ENCODE data around the gene JAKMIP1.

JAKMIP1 gene

DNA sequence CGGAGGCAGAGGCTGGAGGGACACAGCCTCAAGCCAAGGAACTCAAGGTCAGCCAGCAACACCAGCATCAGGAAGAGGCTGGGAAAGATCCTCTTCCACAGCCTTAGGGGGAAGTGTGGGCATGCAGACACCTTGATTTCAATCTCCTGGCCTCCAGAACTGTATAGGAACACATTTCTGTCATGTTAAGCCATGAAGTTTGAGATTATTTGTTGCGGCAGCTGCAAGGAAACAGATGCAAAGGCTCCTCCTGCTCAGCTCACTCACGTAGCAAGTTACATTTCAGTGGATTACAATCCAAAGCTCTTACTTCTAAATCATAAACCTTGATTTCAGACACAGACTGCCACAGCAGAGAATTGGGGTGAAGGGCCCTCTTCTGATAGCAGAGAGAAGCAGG is 113.5 kb downstream of the JAKMIP1 start:
- DNase-seq, result no peak

DNA sequence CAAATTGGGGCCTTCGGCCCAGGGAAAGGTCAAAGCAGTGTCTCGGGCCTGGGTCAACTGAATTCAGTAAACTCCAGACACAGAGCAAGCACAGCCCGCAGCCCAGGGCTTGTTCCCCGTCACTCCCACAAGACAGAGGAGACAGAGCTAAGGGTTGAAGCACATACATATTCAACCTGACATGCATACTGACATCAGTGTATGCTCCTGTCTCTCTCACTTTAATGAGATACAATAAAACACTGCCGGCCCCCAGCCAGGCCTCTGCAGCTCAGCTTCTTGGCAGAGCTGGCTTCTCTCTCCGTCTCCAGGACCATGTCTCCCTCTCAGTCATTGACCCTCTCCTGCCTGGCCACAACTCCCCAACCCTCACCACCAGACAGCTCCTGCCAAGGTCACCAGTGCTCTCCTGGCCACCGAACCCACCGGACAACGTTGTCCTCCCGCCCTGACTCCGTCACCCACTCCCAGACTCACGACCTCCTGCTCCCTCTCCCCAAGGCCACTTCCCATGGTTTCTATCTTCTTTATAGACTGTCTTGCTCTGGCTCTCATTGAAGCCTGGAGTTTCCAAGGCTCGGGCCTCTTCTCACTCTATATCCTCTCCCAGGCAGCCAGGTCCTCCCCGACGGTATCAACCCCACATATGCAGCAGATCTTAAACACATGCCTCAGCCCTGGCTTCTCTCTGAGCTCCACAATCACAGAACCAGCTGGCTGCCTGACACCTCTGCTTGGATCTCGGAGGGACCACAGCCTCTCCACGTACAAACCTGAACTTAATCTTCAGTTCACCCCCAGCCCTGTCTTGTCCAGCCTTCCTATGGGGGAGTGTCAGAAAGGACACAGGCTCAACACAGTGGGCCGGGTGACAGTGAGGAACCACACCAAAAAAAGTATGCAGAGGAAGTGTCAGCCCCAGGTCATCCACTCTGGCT is 114.4 kb downstream of the JAKMIP1 start:
- no peak for DNase-seq

DNA sequence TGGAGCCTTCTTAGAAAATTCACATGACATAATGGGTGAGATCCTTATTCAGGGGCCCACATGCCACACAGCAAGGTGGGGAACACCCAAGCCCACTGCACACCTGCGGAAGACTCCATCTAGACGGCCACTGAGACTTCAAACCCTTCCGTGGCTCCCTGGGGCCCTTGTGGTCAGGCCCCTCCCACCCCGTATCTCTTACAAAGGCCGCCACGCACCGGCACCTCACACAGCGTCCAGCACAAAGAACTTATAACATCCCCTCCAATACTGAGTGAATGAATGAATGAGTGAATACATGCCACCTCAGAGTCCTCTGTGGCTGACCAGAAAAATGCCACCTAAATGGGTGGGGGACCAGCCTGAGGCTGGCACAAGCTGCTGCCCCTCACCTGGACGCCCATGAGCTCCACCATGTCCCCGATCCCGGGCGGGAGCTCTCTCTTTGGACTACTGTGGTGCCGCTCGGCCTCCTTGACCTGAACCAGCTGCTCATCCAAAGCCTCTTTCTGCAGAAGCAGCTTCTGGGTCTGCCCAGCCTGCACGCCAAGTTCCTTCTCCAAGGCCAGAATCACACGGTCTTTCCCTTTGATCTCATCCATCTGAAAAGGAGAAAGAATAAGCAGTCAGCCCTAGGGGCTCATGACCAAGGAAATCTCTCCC is 115.2 kb downstream of the JAKMIP1 start:
- DNase-seq, result no peak

DNA sequence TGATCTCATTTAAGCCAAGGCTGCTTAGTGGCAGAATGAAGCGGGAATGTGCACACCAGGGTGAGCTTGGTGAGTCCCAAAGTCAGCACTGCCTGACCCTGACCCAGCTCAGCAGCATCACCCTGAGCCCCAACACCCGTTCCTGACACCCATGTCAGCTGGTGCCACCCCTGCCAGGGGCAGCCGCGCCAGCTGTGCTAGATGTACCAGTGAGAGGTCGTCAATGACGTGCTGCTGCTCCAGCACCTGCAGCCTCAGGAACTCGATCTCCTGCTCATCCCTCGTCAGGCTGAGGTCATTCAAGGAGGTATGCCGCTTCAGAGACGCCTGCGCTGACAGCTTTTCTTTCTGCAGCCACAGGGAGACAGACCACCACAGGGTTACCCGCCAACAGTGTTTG is 120.4 kb downstream of the JAKMIP1 start:
- DNase-seq, result no peak

DNA sequence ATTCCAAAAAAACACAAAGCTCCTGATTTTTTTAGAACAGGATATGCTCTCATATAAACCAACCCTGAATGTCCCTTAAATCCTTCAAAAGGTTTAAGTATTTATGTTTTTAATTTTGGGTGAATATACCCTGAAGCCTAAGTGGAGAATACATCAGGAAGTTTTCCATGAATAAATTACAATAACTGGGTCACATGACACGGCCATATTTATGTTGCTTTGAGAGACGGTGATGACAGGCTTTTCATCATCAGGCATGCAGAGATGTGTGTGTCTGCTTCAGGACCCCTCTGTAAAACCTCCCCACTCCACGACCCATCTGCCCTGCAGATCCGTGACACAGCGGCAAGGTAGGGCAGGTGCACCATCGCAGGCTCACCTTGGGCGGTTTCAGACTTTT is 121.8 kb downstream of the JAKMIP1 start:
- DNase-seq, result no peak

DNA sequence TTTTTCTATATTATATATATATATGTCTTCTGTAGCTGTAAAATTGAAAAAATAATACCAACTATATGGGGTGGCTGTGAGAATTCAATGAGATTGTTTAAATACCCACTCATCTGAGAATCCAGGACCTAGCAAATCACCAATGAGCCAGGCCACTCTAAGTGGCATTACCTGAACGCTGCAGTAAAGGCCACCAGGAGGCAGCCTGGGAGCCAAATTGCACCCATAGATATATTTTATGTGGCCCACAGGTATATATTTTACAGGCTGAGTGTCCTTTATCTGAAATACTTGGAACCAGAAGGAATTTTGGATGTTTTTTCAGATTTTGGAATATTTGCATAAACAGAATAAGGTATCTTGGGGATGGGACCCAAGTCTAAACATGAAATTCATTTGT is 124.0 kb downstream of the JAKMIP1 start:
- DNase-seq, result no peak

DNA sequence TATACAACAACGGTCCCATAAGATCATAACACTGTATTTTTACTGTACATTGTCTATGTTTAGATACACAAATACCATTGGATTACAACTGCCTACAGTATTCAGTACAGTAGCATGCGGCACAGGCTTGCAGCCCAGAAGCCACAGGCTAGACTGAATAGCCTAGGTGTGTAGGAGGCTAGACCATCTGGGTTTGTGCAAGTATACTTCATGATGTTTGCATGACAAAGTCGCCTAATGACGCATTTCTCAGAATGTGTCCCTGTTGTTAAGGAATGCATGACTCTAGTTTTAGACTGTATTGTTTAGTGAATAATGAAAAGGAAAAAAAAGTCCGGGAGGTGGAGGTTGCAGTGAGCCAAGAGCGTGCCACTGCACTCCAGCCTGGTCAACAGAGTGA is 125.6 kb downstream of the JAKMIP1 start:
- DNase-seq, result no peak

DNA sequence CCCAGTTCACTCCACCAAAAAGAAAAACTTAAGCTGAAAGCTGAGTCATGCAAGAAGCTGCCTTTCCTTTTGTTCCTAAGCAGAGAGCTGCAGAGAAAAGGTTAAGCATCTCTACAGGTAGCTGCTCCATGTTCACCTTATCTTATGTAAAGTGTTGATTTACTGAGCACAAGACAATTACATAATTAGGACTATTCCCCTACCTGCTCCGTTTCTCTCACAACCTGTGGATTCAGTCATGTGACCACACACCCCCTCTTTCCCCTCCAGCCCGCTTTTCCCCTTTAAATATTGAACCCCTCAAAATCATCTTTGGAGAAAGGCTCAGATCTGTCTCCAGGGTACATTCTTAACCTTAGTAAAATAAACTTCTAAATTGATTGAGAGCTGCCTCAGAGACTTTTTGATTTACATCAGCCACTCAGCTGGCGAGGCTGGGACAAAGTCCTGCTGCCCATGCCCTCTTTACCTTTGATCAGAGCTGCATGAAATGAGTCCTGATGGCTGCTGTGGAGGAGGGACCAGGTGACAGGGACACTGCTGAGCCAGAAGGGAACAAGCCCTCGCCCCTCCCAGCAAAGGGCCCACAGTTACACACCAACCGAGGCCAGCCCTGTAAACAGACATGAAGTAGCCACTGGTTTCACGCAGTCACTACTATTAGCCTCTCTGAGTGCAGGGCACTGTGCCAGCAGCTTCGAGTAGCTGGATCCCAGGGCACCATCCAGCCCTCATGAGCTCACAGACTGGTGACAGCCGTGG is 128.2 kb downstream of the JAKMIP1 start:
- DNase-seq, result no peak

DNA sequence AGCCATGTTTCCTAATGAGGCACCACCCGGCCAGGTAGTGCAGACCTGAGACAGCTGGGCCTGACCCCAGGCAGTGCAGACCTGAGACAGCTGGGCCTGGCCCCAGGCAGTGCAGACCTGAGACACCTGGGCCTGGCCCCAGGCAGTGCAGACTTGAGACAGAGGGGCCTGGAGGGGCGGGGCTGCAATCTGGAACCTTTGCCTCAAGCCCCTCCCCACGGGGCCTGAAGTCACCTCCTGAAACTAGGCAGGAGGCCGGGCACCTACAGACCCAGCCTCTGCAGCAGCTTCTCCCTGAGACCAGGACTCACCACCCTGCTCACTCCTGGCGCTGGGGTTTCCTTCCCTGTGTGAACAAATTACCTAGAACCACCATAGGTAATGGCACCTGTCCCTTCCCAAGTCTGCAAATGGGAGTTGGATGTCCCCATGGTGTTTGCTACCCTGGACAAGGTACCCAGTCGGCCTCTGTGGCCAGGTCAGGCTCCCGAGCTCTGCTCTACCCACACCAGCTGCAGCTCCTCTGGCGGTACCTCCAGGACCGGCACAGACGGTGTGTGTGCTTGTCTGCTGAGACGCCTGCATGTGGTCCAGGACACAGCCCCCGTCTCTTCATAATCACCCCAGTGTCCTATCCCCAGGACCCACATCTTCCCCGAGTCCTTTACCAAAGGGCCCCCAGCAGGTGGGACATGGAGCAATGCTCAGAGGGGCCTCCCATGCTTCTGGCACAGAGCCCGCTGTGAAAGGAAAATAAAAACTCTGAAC is 129.0 kb downstream of the JAKMIP1 start:
- DNase-seq, result no peak

DNA sequence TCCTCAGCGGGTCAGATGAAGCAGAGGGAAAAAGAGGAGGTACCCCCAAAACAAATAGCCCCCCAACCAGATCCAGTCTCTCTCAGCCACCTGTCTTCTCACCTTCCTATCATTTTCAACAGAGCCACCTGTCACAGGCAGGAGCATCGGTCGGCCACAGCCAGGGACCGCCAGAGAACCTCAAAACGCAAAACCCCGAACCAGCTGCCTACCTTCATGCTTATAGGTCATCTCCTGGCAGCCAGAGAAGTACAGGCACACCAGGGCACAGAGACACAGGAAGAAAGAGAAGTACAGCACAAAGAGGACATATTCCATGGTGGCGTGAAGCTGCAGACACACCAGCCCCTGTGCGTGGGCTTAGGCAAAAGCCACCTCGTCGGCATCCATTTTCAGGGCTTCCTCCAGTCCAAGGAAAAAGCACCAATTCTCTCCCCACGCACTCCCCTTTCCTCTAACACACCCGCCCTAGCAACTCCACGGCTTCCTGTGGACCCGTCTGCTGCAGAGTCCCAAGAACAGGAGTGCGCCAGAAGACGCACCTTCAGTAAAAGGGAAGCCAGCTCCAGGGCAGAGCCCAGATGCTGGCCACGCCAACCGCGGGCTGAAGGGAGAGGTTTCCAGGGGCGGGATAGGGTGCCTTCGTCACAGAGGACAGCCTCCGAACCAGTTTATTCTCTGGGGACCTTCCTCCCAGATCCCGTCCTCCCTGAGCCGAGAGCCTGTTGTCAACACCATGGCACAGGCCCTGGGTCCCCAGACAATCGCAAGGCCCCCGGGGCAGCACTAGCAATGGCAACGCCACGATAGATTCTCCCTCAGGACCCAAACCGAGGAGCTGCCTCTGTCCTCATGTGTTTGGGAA is 130.3 kb downstream of the JAKMIP1 start:
- DNase-seq, result no peak

DNA sequence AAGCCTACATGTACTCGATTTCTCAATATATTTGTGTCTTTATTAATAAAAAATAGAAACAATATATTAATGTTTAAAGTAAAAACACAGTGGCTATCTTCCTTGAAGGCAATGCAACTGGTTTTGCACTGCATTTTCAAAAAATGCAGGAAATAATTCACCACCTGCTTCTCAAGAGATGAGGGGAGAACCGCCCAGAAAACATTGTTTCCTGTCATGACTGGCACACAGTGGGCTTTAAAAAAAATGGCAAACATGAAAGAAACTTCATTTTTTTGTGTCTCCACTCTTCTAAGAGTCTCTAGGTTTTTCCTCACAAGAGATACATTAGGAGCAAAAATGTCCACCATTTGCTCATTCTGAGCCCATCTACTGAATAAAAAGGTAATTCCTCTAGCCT is 131.4 kb downstream of the JAKMIP1 start:
- DNase-seq, result no peak

DNA sequence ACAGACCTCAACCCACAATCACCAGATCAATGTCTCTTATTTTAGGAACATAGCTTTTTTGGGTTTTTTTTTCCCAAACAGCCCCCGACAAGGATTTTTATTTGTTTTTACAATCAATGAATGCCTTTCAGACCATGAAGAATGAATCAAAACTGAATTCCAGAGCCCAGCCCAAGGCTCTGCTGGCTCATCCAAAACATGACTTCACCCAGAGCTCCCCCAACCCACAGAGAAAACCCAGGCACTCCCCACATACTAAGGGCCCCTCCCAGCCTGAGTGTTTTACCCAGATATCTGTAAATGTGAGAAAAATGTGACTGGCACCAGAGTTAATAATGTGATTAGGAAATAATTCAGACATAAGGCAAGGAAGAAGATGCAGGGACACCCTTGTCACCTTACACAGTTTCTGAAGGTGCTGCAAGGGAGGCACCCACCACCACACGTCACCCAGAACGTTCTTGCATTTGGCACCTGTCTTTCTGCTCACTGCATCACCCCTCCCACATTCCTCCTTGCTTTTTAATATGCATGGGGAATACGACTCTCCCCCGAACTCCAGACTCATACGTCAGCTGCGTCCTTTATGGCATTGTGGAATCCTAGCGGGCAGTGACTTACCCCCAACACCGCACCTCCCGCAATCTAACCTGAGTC is 134.3 kb downstream of the JAKMIP1 start:
- DNase-seq, result no peak

DNA sequence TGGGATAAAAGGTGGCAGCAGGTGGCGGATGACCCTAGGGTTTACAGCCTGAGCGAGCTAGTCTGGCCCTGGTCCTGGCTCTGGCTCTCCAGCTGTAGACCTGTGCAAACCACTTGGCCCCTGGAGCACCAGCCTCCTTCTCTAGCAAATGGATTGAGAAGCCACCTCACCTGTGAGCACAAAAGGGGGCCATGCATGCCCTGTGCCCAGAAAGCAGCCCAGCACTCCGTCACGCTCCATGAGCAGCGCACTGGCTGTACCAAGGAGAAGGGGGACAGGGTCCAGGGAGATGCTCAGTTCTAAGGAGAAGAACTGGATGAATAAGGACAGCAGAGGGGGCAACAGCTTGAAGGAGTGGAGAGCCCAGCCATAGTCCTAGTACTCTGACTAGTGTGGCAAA is 135.2 kb downstream of the JAKMIP1 start:
- DNase-seq, result no peak

DNA sequence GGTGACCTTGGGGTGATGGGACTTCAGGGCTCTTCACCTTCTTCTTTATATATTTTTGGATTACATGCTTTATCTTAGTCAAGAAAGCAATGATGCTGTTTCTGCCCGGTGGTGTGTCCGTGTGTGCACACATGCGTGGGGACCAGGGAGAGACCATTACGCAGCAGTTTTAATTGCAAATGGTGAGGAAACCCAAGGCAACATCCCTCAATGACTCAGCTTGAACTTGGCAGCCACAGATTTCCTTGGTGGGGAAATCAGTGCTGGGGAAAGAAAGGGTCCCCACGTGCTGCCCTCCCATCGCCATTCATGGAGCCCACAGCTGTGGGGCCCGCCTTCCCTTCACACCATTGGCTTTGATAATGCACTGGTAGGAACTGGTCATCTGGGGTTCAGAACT is 136.0 kb downstream of the JAKMIP1 start:
- DNase-seq, result no peak

DNA sequence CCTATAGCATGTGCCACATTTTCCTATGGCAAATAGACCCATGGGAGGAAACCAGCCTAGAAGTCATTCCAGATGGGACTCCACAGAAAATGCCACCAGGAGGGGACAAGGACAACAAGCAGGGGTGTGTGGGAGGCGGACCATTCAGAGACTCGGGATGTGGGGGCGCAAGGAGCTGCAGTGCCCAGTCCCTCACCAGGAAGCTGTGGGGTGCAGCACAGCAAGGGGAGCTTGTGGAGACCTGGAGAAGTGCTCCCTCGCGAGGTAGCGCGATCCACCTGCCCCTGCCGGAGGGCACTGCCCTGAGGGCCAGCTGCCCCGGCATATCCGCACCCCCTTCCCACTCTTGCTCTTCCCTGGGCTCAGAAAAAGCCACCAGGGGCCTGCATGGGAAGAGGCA is 136.7 kb downstream of the JAKMIP1 start:
- DNase-seq, result no peak

DNA sequence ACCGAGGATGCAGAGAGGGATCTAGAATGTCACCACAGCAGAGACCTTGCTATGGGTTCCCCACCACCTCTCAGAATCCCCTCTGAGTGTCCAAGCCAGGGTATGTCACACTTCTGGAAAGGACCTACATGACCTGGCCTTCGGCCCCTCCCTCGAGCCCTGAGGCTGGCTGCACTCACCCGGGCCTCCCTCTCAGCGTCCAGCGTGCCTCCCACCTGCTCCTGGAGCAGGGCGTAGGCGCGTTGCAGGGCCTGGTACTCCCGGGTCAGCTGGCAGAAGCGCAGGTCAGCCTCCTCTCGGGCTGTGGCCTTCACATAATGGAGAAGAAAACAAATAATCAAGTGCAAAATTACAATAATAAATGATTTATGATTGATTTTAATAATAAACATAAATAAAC is 138.2 kb downstream of the JAKMIP1 start:
- DNase-seq, result no peak

DNA sequence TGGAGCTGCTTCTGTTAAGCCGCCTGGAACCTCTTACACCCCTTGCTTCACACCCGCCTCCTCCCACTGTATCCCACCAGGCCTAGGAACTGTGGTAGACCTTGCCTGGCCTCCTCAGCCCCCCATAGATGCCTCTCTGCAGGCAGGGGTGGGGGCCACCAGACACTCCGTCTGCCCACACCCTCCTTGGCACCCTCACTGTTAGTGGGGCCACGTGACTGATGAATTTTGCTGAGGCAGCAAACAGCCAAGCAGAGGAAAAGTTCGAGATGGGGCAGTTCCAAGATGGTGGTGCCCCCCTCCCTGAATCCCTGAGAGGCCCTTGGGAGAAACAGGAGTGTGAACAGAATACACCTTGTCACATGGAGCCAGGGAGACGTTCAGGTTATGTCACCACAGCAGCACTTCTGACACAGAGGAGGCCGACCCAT is 141.0 kb downstream of the JAKMIP1 start:
- DNase-seq, result no peak

DNA sequence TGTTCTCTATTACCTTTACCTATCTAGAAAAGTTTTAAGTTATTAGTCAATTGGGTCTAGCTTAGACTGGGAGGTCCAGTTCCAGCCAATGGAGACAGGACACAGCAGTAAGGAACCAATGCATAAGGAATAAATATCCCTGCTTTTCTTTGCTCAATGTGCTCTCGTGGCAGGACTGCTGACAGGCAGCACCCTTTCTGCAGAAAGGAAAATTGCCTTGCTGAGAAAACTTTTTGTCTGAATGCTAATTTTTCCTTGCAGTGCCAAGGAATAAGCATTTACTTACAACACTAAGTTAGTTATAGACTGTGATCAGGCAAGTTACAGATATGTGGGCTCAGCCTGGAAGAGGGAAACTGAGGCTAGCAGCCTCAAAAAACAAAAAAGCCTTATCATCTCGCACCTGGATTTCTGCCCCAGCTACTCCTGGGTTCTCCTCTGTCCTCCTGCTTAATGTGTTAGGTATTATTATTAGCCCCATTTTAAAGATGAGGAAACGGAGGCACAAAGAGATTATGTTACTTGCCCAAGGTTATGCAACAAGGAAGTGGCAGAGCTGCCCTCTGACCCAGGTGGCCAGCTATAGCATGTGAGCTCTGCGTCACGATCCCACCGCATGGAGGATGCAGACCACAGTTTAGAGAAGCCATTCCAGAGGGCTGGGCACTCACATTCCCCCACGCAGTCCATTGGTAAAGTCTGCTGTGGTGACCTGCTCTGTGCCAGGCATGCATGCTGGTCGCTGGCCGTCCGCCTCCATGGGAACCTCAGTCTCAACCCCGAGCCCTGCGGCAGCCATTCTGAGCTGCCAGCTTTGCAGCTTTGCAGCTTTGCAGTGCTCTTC is 141.6 kb downstream of the JAKMIP1 start:
- no peak for DNase-seq

DNA sequence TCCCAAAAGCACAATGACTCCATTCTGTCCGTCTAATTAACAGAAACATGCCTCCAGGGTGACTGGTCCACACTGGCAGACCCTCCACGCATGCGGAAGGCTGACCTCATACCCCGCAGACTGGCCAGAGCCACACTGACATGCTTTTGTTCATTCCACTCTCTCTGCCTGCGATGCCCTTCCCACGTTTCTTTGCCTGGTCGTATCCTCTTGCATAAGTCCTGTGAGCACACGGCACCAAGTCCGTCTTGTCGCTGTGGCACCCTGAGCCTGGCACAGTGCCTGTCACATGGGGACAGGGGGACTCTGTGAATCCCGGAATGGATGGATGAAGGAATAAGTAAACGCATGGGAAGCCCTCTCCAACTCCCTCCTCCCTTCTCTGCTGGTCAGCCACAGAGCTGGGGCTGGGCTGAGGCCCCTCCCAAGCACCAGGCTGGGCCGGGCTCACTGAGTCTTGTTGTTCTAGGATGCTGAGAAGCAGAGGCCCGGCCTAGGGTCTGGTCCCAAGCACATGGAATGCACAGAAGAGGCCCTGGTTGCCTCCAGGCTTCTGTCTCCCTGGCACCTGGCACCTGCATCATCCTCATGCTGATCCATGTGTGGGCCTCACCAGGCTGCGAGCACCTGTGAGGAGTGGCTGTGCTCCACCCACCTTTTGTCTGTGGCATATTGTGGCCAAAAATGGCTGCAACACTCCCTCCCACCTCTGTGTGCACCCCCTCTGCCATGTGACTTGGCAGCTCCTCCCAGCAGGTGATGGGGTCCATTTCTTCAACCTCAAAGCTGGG is 143.2 kb downstream of the JAKMIP1 start:
- no peak for DNase-seq
